MM.1S (cell line): Measurements from ENCODE around the gene EPN2.

ENCODE experiments used
- DNase-seq: peaks from one replicate; pipeline ENCODE4 v3.0.0-alpha.2; 2015
- H2AFZ ChIP-seq: fragments of 300-600 bp; sonication (generic); 2 replicates; pipeline ENCODE4 v1.6.0; 2016; ENCODE audit warnings: antibody characterized with exemption, low read length
- H3F3A ChIP-seq: fragments of 300-600 bp; sonication (generic); 2 replicates; pipeline ENCODE4 v1.6.1; 2016; ENCODE audit warnings: mild to moderate bottlenecking, antibody characterized with exemption, low read length, moderate library complexity, mixed read lengths; ENCODE audit not compliant: insufficient read depth
- H3K27ac ChIP-seq: fragments of 300-600 bp; sonication (generic); 2 replicates; pipeline ENCODE4 v1.5.1; 2016; ENCODE audit warnings: mild to moderate bottlenecking, low read length
- H3K27me3 ChIP-seq: fragments of 300-600 bp; sonication (generic); replicated peaks from 2 replicates; pipeline ENCODE4 v1.6.0; 2016; ENCODE audit warnings: low read length; ENCODE audit not compliant: insufficient read depth
- H3K36me3 ChIP-seq: fragments of 300-600 bp; sonication (generic); replicated peaks from 2 replicates; pipeline ENCODE4 v1.6.1; 2016; ENCODE audit warnings: mild to moderate bottlenecking, low read length, mixed read lengths; ENCODE audit not compliant: insufficient read depth
- H3K4me1 ChIP-seq: fragments of 300-600 bp; sonication (generic); 2 replicates; pipeline ENCODE4 v1.6.1; 2016; ENCODE audit warnings: low read length, mixed read lengths
- H3K4me2 ChIP-seq: fragments of 300-600 bp; sonication (generic); 2 replicates; pipeline ENCODE4 v1.6.0; 2016; ENCODE audit warnings: low read depth, low read length
- H3K4me3 ChIP-seq: fragments of 300-600 bp; sonication (generic); 2 replicates; pipeline ENCODE4 v1.5.1; 2016; ENCODE audit warnings: low read length, mixed read lengths
- H3K79me2 ChIP-seq: fragments of 300-600 bp; sonication (generic); 2 replicates; pipeline ENCODE4 v1.6.1; 2016; ENCODE audit warnings: mixed run types, low read length, mixed read lengths
- H3K9ac ChIP-seq: fragments of 300-600 bp; sonication (generic); 2 replicates; pipeline ENCODE4 v1.6.1; 2016; ENCODE audit warnings: low read length, mixed read lengths
- H3K9me2 ChIP-seq: fragments of 300-600 bp; sonication (generic); replicated peaks from 2 replicates; pipeline ENCODE4 v1.6.1; 2016; ENCODE audit warnings: mild to moderate bottlenecking, low read length, mixed read lengths; ENCODE audit not compliant: insufficient read depth
- H3K9me3 ChIP-seq: fragments of 300-600 bp; sonication (generic); replicated peaks from 2 replicates; pipeline ENCODE4 v1.6.1; 2016; ENCODE audit warnings: mild to moderate bottlenecking, low read length, mixed read lengths; ENCODE audit not compliant: insufficient read depth
- H4K20me1 ChIP-seq: fragments of 300-600 bp; sonication (generic); 2 replicates; pipeline ENCODE4 v1.6.1; 2016; ENCODE audit warnings: mild to moderate bottlenecking, low read length, moderate library complexity, mixed read lengths; ENCODE audit not compliant: insufficient read depth
- CTCF ChIP-seq: fragments of 300-600 bp; sonication (generic); IDR thresholded peaks from 2 replicates; pipeline ENCODE4 v1.5.1; 2016; ENCODE audit warnings: antibody characterized with exemption, low read length, mixed read lengths
- EZH2 ChIP-seq: fragments of 300-600 bp; sonication (generic); optimal IDR thresholded peaks from 2 replicates; pipeline ENCODE3; 2017; ENCODE audit warnings: low read depth, mild to moderate bottlenecking, antibody characterized with exemption, low read length, mixed read lengths
- EZH2phosphoT487 ChIP-seq: fragments of 300-600 bp; sonication (generic); IDR thresholded peaks from 2 replicates; pipeline ENCODE4 v1.6.1; 2018; ENCODE audit warnings: antibody characterized with exemption, low read length

EPN2 gene

GRCh38 chr17:19372866-19373504, 135.8 kb downstream of the EPN2 start:
- H3K4me3 ChIP-seq = no peak overlapping the region
- peaks cover 12% of the 10 kb centered on the region for H3F3A ChIP-seq
- H3K4me1 ChIP-seq = peaks cover 8% of the 10 kb centered on the region; the same call in 1 of the 2 replicates
- no peaks in the 10 kb centered on the region for H3K79me2 ChIP-seq
- H3K9me3 ChIP-seq = no peaks in the 10 kb centered on the region
- no peak for DNase-seq
- no peak overlapping the region for H2AFZ ChIP-seq
- no peaks in the 10 kb centered on the region for H3K36me3 ChIP-seq
- H3K27me3 ChIP-seq = no peaks in the 10 kb centered on the region
- H3K9ac ChIP-seq = no peak overlapping the region
- H4K20me1 ChIP-seq = no peaks in the 10 kb centered on the region
- H3K4me2 ChIP-seq = no peak overlapping the region
- no peak overlapping the region for H3K27ac ChIP-seq
- TF ChIP-seq CTCF (no peak), EZH2phosphoT487 (no peak), EZH2 (no peak)
- no peaks in the 10 kb centered on the region for H3K9me2 ChIP-seq

- no peak overlapping the region for H3K27ac ChIP-seq
- H3K9ac ChIP-seq = no peak overlapping the region
- no peaks in the 10 kb centered on the region for H4K20me1 ChIP-seq
- no peak for DNase-seq
- peaks cover 7% of the 10 kb centered on the region for H3K79me2 ChIP-seq
- H3K27me3 ChIP-seq = no peaks in the 10 kb centered on the region
- no peak overlapping the region for H2AFZ ChIP-seq
- no peak overlapping the region for H3K4me2 ChIP-seq
- H3K4me3 ChIP-seq = no peak overlapping the region
- peaks cover 8% of the 10 kb centered on the region; the same call in 1 of the 2 replicates for H3K4me1 ChIP-seq
- no peaks in the 10 kb centered on the region for H3K9me3 ChIP-seq
- no peaks in the 10 kb centered on the region for H3K36me3 ChIP-seq
- H3K9me2 ChIP-seq = no peaks in the 10 kb centered on the region
- TF ChIP-seq CTCF = no peak
- TF ChIP-seq EZH2 = no peak
- TF ChIP-seq EZH2phosphoT487 = no peak
- peaks cover 12% of the 10 kb centered on the region for H3F3A ChIP-seq
Observed at GRCh38 chr17:19374136-19374535, 137.0 kb downstream of the EPN2 start.

- Histone ChIP-seq H3K9me3 (no peaks in the 10 kb centered on the region), H3K4me2 (no peak overlapping the region), H3K27ac (no peak overlapping the region), H3F3A (peaks cover 12% of the 10 kb centered on the region), H3K9ac (no peak overlapping the region), H3K36me3 (no peaks in the 10 kb centered on the region), H3K4me1 (peaks cover 4% of the 10 kb centered on the region; the same call in 1 of the 2 replicates), H3K9me2 (no peaks in the 10 kb centered on the region), H2AFZ (no peak overlapping the region), H3K79me2 (peaks cover 12% of the 10 kb centered on the region), H3K4me3 (no peak overlapping the region), H4K20me1 (no peaks in the 10 kb centered on the region), H3K27me3 (no peaks in the 10 kb centered on the region)
- TF ChIP-seq EZH2 (no peak), CTCF (no peak), EZH2phosphoT487 (no peak)
- DNase-seq = no peak
Observed at GRCh38 chr17:19375732-19376131, 138.6 kb downstream of the EPN2 start.
